ENCODE results near the gene RHOH. TPM values are rescaled to one million over a fixed set of nuclear protein-coding genes. Genes with fewer than 3 reads are reported as not detected.
"Not testable (repeated sequence)": the region's sequence is repeated elsewhere in the genome, so short reads cannot be mapped to it uniquely, and the experiment has no call there.

RHOH gene
- total RNA-seq, 1 experiment from 2014 or later = not detected

GRCh38 chr4:40288566-40288965 is 91.7 kb downstream of the RHOH start:
- no peaks in the 10 kb centered on the region for H3K36me3 Mint-ChIP-seq (ENCODE audit: insufficient read depth, unreplicated experiment)

GRCh38 chr4:40289366-40290188 is 92.7 kb downstream of the RHOH start:
- BruUV-seq (replicated peaks) = no TSS peak
- peaks cover 21% of the 10 kb centered on the region for H3K4me1 Mint-ChIP-seq (ENCODE audit: insufficient read depth, unreplicated experiment)
- H3K27me3 Mint-ChIP-seq (ENCODE audit: insufficient read depth, unreplicated experiment) = no peaks in the 10 kb centered on the region
- TF ChIP-seq CTCF (IDR thresholded peaks at IDR 0.05; ENCODE audit: unreplicated experiment) = no peak
- POLR2A ChIA-PET = interaction anchor here (1.3 kb wide), 1 partner anchor 27 kb away, joined by 4 read pairs; no protein-coding TSS in a partner anchor
- no peak overlapping the region for H3K4me3 Mint-ChIP-seq (ENCODE audit: unreplicated experiment)
- H3K27ac Mint-ChIP-seq (ENCODE audit: low read depth, unreplicated experiment) = no peak overlapping the region
- peaks cover 4% of the 10 kb centered on the region for H3K9me3 Mint-ChIP-seq (ENCODE audit: unreplicated experiment)
- DNase-seq (ENCODE audit: unreplicated experiment) = no peak
- H3K36me3 Mint-ChIP-seq (ENCODE audit: insufficient read depth, unreplicated experiment) = no peaks in the 10 kb centered on the region
- CTCF ChIA-PET = interaction anchor here (0.8 to 1.1 kb wide), 2 partner anchors 430 to 1785 kb away, joined by 3 read pairs; no protein-coding TSS in a partner anchor
- intact Hi-C loops (cut with micrococcal nuclease) = no loop called here

More at GRCh38 chr4:40288566-40288965, 91.7 kb downstream of the RHOH start:
- Mint-ChIP-seq H3K4me1 (ENCODE audit: insufficient read depth, unreplicated experiment) (peaks cover 21% of the 10 kb centered on the region), H3K4me3 (ENCODE audit: unreplicated experiment) (no peak overlapping the region), H3K27ac (ENCODE audit: low read depth, unreplicated experiment) (no peak overlapping the region), H3K27me3 (ENCODE audit: insufficient read depth, unreplicated experiment) (no peaks in the 10 kb centered on the region), H3K9me3 (ENCODE audit: unreplicated experiment) (peaks cover 4% of the 10 kb centered on the region)
- POLR2A ChIA-PET = no interaction called here
- TF ChIP-seq CTCF (IDR thresholded peaks at IDR 0.05; ENCODE audit: unreplicated experiment) = no peak
- BruUV-seq (replicated peaks) = no TSS peak
- CTCF ChIA-PET = interaction anchor here (0.6 to 1.1 kb wide), 2 partner anchors 186 to 431 kb away, joined by 3 read pairs; no protein-coding TSS in a partner anchor
- DNase-seq (ENCODE audit: unreplicated experiment) = no peak
- intact Hi-C loops (cut with micrococcal nuclease) = no loop called here

GRCh38 chr4:40290611-40291186 is 93.9 kb downstream of the RHOH start:
- peak; percentile 22 for DNase-seq (ENCODE audit: unreplicated experiment)
- CTCF ChIA-PET = interaction anchor here (0.8 kb wide), 1 partner anchor 1784 kb away, joined by 3 read pairs; no protein-coding TSS in a partner anchor
- intact Hi-C loops (cut with micrococcal nuclease) = not testable (repeated sequence)

GRCh38 chr4:40292313-40292759 is 95.5 kb downstream of the RHOH start:
- CTCF ChIA-PET = interaction anchor here (0.5 to 1.4 kb wide), 2 partner anchors 19 to 23 kb away, joined by 5 to 6 read pairs; no protein-coding TSS in a partner anchor
- Mint-ChIP-seq H3K4me3 (ENCODE audit: unreplicated experiment) (no peak overlapping the region), H3K27ac (ENCODE audit: low read depth, unreplicated experiment) (no peak overlapping the region), H3K36me3 (ENCODE audit: insufficient read depth, unreplicated experiment) (no peaks in the 10 kb centered on the region), H3K27me3 (ENCODE audit: insufficient read depth, unreplicated experiment) (no peaks in the 10 kb centered on the region), H3K4me1 (ENCODE audit: insufficient read depth, unreplicated experiment) (peaks cover 24% of the 10 kb centered on the region), H3K9me3 (ENCODE audit: unreplicated experiment) (peaks cover 4% of the 10 kb centered on the region)
- no peak for DNase-seq (ENCODE audit: unreplicated experiment)
- no TSS peak for BruUV-seq (replicated peaks)
- POLR2A ChIA-PET = interaction anchor here (0.6 to 1.4 kb wide), 2 partner anchors 9 to 36 kb away, joined by 3 read pairs; no protein-coding TSS in a partner anchor
- no peak for TF ChIP-seq CTCF (IDR thresholded peaks at IDR 0.05; ENCODE audit: unreplicated experiment)
- intact Hi-C loops (cut with micrococcal nuclease) = no loop called here

More at GRCh38 chr4:40290611-40291186, 93.9 kb downstream of the RHOH start:
- not testable (repeated sequence) for BruUV-seq (replicated peaks); H3K27me3 Mint-ChIP-seq (ENCODE audit: insufficient read depth, unreplicated experiment); H3K9me3 Mint-ChIP-seq (ENCODE audit: unreplicated experiment); H3K4me3 Mint-ChIP-seq (ENCODE audit: unreplicated experiment); H3K27ac Mint-ChIP-seq (ENCODE audit: low read depth, unreplicated experiment); H3K36me3 Mint-ChIP-seq (ENCODE audit: insufficient read depth, unreplicated experiment)
- POLR2A ChIA-PET = interaction anchor here (0.5 to 1.3 kb wide), 2 partner anchors 26 to 31 kb away, joined by 3 to 4 read pairs; no protein-coding TSS in a partner anchor
- H3K4me1 Mint-ChIP-seq (ENCODE audit: insufficient read depth, unreplicated experiment) = peaks cover 21% of the 10 kb centered on the region

Data from MCF 10A (cell line).